DMS 273 (cell line): ENCODE results near the gene PACSIN2.
A peak's percentile ranks its signal among the peaks of the same experiment; 100 is the strongest.
"Not testable (repeated sequence)": the region's sequence is repeated elsewhere in the genome, so short reads cannot be mapped to it uniquely, and the experiment has no call there.

Experiments used
- DNase-seq: peaks from one replicate; lab custom pipeline; 2025; ENCODE audit not compliant: unreplicated experiment; lab: John Stamatoyannopoulos, UW

The PACSIN2 gene

GRCh38 chr22:43012390-43012789, 2.6 kb downstream of the PACSIN2 start:
- DNase-seq, result no peak

- no peak for DNase-seq
Measured at GRCh38 chr22:43011079-43011478, 3.9 kb downstream of the PACSIN2 start.

- DNase-seq, result no peak
Measured at GRCh38 chr22:43009444-43009843, 5.5 kb downstream of the PACSIN2 start.

- DNase-seq, result no peak
Measured at GRCh38 chr22:43008921-43009320, 6.0 kb downstream of the PACSIN2 start.

GRCh38 chr22:43008509-43008908, 6.4 kb downstream of the PACSIN2 start:
- DNase-seq, result no peak

- DNase-seq, result no peak
Measured at GRCh38 chr22:43007519-43008102, 7.3 kb downstream of the PACSIN2 start.

GRCh38 chr22:43006753-43007152, 8.2 kb downstream of the PACSIN2 start:
- DNase-seq, result no peak

- DNase-seq, result no peak
Measured at GRCh38 chr22:43006016-43006505, 8.9 kb downstream of the PACSIN2 start.

- no peak for DNase-seq
Measured at GRCh38 chr22:43005106-43005505, 9.8 kb downstream of the PACSIN2 start.

GRCh38 chr22:43004362-43005035, 10.4 kb downstream of the PACSIN2 start:
- DNase-seq, result no peak

GRCh38 chr22:43002202-43002586, 12.8 kb downstream of the PACSIN2 start:
- DNase-seq, result no peak

GRCh38 chr22:43001271-43002201, 13.4 kb downstream of the PACSIN2 start:
- peak; percentile 24 for DNase-seq

- DNase-seq, result no peak
Measured at GRCh38 chr22:43000441-43001175, 14.3 kb downstream of the PACSIN2 start.

- DNase-seq, result no peak
Measured at GRCh38 chr22:42997582-42998090, 17.3 kb downstream of the PACSIN2 start.

- DNase-seq, result no peak
Measured at GRCh38 chr22:42996646-42997365, 18.1 kb downstream of the PACSIN2 start.

GRCh38 chr22:42995654-42996053, 19.3 kb downstream of the PACSIN2 start:
- DNase-seq, result not testable (repeated sequence)

- DNase-seq, result peak; percentile 23
Measured at GRCh38 chr22:42994917-42995562, 19.9 kb downstream of the PACSIN2 start.

GRCh38 chr22:42994276-42994916, 20.6 kb downstream of the PACSIN2 start:
- no peak for DNase-seq

- no peak for DNase-seq
Measured at GRCh38 chr22:42993651-42994275, 21.2 kb downstream of the PACSIN2 start.
